GM19455 (cell line): ENCODE results near the gene CD2.

ENCODE experiments used
- ATAC-seq: cut with Tn5 transposase; IDR thresholded peaks from one replicate; pipeline ENCODE4 v1.9.1; 2021; ENCODE audit not compliant: unreplicated experiment

CD2 gene, protein sequence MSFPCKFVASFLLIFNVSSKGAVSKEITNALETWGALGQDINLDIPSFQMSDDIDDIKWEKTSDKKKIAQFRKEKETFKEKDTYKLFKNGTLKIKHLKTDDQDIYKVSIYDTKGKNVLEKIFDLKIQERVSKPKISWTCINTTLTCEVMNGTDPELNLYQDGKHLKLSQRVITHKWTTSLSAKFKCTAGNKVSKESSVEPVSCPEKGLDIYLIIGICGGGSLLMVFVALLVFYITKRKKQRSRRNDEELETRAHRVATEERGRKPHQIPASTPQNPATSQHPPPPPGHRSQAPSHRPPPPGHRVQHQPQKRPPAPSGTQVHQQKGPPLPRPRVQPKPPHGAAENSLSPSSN

DNA sequence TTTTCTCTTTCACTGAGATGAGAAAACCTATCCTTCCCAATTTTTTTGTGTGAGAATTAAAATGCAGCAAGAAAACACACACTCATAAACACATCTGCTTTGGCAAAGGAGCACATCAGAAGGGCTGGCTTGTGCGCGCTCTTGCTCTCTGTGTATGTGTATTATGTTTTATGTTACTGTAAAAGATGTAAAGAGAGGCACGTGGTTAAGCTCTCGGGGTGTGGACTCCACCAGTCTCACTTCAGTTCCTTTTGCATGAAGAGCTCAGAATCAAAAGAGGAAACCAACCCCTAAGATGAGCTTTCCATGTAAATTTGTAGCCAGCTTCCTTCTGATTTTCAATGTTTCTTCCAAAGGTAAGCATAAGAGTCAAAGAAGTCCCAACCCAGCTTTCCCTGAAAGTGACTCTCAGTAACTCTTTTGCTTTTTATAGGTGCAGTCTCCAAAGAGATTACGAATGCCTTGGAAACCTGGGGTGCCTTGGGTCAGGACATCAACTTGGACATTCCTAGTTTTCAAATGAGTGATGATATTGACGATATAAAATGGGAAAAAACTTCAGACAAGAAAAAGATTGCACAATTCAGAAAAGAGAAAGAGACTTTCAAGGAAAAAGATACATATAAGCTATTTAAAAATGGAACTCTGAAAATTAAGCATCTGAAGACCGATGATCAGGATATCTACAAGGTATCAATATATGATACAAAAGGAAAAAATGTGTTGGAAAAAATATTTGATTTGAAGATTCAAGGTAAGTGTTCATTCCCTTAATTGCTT lies at the start of gene CD2:
Gene CD2, plus strand, starts transcription at position 233 of the 780 bp plus-strand sequence. Its CDS starts 63 bp downstream, at position 296.
- ATAC-seq = no peak

DNA sequence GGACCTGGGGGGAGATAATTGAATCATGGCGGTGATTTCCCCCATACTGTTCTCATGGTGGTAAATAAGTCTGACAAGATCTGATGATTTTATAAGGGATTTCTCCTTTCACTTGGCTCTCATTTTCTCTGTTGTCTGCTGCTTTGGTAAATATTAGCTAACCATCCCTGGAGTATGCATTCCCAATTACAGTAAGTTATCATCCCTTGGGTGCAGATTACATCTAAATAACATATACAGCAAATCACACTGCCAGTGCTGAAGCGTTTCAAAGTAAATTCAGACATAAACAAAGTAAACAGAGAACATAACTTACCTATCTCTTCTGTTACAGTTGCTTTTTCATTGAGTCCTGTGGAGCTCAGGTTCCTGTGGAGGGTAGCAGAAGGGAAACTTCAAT lies 48.1 kb upstream of the CD2 start:
- ATAC-seq = no peak

DNA sequence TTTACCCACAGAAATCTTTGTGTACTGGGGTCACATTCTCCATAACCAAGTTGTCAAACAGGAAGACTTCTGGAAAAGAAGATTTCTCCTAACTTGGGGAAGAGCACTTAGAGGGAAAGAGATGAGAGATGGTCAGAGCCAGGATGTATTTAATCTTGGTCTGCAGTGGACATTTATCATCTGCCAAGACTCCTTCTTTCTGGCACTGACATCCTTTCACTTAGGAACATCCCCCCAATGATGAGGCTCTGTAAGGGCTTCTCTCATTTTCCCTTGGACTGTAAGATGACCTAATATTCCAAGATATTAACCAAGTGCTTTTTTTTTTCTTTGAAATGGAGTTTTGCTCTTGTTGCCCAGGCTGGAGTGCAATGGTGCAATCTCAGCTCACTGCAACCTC lies 47.4 kb upstream of the CD2 start:
- ATAC-seq = no peak

DNA sequence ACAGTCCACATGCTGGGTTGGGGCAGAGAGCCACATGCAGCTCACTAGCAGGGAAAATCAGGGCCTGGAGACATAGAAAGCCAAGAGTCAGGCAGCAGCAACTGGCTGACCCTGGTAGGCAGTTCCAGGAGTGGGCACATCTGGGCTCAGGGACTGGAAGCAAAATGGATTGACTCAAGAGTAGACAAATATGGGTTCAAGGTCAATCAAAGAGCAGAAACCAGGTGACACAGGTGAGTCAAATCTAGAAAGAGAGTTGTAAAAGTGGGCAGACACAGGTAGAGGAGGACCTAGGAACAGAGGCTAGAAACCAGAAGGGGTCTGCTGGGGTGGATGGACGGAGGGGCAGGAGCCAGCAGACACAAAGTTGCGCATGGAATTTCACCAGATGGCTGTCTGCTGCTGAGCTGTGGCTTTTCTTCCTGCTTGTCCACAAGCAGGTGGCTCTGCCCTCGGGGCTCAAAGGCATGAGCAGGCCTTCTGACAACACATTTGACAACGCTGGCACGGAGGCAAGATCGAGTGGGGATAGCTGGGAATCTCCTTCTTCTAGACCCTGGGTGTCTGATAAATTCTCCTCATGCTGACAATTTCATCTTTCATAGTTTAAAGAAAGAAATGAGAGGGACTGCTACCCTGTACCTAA lies 45.9 kb upstream of the CD2 start:
- no peak for ATAC-seq

DNA sequence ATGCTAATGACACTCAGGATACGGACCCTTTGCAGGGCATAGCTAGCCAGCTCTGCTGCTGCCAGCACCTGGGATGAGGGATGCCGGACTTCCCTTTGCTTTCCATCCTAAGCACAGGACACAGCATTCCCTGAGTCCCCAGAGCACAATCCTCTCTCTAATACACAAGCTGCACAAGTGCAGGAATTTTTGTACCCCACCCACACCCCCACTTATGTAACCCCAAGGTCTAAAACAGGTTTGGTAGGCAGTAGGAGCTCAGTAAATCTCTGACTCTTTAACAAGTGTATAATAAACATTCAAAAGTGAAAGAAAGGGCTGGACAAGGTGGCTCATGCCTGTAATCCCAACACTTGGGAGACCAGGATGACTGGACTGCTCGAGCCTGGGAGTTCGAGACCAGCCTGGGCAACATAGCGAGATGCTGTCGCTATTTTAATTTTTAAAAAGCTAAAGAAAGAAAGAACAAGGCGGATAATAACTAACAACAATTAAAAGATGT lies 44.5 kb upstream of the CD2 start:
- ATAC-seq = no peak

DNA sequence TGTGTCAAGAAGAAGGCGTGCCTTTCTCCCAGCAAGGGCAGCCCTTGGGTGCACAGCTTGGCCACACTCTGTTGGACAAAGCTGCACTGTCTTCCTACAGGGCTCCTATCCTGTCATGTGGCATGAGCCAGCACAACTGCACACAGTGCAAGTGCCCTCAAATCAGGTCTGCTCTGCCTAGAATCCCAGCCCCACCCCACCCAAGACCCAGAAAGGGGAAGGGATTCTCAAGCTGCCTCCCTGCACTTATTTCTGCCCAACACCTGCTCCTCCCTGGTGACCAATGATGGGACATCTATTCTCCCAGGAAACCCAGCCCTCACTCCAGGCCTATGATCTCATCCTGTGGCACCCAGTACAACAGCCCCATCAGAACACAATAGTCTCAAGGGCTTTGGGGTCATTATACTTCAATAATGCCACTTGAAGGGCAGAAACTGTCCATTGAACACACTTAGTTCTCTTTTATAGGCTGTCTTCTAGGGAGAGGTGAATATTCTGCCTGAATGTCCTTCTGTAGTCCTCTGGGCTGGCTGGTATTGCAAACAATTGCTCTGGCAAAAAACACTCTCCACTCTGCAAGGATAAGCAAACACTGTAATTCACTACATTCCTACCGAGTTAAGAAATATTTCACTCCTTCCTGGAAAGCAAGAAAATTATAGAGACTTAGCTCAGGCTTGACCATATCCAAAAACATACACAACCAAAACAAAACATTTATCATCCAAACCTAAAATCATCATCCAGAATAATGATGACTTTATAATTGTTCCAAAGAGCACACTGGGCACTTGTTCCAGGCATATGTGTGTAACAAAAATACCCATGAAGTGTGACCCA lies 43.6 kb upstream of the CD2 start:
- no peak for ATAC-seq

DNA sequence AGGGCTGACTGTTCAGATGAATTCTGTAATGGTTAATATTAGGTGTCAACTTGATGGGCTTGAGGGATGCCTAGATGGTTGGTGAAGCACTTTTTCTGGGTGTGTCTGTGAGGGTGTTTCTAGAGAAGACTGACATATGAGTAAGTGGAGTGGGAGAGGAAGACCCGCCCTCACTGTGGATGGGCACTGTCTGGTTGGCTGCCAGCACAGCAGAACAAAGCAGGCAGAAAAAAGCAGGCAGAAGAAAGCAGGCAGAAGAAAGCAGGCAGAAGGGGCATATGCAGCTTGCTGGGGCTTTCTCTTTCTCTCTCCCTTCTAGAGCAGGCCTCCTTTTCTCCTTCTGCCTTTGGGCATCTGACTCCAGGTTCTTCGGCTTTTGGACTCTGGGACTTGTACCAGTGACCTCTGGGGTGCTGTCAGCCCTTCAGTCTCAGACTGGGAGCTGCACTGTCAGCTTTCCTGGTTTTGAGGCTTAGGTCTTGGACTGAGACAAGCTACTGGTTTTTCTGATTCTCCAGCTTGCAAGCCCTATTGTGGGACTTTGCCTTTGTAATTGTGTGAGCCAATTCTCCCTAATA lies 42.9 kb upstream of the CD2 start:
- no peak for ATAC-seq

DNA sequence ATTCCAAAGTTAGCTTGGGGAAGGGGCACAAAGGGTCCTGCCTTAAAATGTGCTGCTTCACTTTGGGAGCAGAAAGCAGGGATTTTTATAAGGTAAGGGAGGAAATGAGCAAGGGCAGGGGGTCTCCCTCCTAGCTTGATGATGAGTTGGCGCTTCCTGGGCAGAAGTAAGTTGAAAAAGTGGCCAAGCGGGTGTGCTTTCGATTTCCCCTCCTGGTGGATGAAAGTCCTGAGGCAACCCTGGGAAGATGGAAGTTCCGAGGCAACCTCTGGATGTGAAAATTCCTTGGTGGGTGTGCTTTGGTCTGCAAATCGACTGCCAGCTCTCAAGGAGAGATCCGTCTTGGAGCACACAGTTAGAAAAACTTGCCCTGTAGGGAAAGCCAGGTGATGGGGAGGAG lies 41.7 kb upstream of the CD2 start:
- ATAC-seq = no peak

DNA sequence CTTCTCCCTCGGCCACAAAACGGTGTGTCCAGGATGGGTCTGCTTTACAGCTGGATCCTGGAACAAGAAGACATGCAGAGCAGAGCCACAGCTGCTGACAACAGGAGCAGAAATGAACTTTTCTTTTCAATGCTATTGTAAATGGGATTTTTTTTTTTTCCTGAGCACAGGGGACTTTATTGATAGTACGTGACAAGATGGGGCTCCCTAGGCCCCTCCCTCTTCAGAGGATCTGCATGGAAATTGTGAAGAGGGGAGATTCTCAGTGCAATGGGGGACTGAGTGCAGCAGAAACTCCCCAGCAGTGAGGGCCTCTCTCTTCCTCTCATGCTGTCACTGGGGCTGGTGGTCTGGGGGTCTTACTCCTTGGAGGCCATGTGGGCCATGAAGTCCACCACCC lies 40.8 kb upstream of the CD2 start:
- no peak for ATAC-seq

DNA sequence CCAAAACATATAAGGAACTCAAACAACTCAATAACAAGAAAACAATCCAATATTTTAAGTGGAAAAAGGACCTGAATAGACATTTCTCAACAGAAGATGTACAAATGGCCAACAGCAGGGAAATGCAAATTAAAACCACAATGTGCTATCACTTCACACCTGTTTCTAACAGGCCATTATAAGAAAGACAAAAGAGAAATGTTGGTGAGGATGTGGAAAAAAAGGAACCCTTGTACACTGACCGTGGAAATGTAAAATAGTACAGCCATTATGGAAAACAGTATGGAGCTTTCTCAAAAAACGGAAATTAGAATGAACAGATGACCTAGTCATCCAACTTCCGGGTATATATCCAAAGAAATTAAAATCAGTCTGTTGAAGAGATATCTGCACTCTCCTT lies 37.8 kb upstream of the CD2 start:
- ATAC-seq = no peak

DNA sequence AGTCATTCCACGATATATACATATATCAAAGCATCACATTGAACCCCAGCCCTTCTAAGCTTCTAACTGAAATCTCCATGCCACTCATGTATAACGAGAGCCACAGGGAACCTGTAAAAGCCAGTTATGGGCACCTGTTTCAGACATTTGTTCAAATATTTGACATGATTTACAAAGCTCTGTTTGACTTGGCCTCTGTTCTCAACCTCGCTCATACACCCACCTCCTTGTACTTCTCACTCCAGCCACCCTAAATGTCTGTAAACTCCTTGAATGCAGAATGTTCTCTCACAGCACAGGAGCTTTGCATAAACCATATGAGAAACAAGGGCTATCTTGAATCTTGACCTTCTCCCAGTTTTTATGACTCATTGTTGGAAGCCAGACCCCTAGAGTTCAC lies 36.9 kb upstream of the CD2 start:
- no peak for ATAC-seq

DNA sequence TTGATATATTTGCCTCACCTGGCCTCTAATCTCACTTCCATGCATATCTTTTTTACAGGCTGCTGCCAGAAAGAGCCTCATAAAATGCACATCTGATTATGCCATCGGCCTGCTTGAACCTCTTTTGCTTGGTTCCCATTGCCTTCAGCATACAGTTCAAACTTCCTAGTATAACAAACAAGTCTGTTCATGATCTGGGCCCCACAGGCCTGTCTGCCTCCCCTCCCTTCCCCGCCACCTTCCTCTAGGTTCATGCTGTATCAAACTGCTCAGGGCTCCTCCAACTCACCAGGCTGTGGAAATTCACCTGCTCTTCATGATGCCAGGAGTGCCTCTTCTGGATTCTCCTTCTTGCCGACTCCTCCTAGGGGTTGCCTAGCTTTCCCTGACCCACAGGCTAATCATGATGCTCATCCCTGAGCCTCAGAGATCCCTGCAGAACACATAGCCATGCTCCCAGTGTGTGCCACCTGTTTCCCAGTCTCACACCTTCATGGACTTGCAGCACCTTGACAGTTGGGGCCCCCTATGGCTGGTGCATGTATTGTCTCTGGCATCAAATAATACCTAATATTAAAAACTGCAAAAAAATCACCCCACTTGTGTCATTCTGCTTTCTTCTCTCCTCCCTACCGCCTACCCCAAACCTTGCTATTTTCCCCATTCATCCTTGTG lies 33.7 kb upstream of the CD2 start:
- ATAC-seq = no peak

DNA sequence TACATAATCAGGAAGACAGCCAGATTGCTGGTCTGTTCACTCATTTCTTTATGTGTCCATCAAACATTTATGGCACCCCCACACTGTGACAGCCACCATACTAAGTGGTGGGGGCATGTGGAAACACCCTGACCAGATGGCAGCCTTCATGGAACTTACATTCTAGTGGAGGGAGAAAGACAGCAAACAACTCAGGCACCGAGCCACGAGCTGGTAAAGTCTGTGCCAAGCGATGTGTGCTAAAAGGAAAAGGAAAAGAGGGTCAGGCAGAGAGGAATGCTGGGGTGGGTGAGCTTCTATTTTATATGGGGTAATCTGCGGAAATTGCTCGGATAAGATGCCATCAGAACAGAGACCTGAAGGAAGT lies 33.2 kb upstream of the CD2 start:
- no peak for ATAC-seq

DNA sequence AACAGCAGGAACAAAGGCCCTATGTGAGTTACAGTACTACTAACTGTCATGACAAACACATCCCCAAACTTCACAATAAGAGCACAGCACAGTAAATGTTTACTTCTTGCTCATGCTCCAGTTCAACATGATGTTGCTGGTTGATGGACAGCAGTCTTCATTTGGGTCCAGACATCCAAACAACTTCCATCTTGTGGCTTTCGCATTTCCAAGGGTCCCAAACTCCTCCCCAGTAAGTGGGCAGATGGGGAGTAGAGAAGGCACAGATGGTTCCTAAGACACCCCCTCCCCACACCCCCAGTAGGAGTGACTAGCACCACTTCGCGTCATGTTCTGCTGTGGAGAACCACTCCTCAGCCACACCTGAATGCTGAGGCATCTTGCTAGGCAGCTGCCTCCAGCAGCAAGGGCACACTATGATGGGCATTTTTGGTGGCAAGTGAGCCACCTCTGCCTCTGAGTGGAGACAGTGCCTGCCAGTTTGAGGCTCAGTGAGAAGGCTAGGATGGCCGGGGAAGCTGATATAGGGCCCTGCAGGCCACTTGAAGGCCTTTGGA lies 32.7 kb upstream of the CD2 start:
- no peak for ATAC-seq

DNA sequence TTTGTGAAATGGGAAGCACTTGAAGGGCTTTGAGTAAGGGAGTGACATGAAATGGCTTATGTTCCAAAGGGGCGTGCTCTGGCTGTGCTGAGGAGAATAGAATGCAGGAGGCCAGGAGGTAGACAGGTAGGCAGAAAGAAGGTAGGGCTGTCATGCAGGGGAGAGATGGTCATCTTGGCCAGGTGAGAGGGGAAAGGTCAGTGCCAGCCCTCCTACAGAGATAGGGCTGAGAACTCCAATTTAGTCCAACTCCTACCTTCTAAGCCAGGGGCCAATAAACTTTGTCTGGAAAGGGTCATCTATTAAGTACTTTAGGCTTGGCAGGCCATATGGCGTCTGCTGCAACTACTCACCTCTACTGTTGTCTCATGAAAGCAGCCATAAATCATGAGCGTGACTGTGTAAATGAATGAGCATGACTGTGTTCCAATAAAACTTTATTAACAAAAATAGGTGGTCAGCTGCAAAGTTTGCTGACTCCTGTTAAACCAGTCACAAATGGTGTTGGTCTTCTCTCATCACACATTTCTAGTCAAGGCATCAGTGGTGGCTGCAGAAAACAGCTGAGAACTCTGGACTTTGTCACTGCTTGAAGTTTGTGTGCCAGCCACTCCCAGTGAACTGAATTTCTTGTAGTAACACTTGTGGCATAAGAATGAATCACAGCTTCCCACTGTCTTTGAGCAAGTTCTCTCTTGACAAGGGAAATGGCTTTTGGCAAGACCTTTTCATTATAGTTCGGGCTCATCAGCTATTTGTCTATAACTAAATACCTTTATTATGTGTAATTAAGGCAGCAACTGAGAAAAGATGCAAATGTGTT lies 32.0 kb upstream of the CD2 start:
- no peak for ATAC-seq

DNA sequence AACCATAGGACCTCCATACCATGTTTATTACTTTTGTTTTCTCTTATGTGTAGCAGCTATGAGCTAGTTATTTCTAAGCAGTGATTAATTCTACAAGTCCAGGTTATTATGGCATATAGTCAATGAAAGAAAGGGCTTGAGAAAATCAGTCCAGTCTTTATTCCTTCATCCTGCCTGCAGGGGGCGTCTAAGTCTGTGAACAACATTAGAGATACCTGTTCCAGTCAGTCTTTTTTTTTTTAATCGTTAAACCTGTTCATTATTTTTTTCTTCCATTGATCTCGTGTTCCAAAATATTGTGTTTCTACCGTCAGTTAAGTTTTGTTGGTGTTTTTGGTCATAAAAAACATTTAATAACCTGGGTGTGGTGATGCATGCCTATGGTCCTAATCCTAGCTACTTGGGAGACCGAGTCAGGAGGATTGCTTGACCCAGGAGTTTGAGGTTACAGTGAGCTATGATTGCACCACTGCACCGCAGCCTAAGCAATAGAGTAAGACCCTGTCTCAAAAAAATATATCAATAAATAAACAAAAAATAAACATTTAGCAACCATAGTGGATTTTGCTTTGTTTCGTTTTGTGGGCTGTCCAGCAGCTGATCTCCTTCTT lies 29.4 kb upstream of the CD2 start:
- no peak for ATAC-seq

DNA sequence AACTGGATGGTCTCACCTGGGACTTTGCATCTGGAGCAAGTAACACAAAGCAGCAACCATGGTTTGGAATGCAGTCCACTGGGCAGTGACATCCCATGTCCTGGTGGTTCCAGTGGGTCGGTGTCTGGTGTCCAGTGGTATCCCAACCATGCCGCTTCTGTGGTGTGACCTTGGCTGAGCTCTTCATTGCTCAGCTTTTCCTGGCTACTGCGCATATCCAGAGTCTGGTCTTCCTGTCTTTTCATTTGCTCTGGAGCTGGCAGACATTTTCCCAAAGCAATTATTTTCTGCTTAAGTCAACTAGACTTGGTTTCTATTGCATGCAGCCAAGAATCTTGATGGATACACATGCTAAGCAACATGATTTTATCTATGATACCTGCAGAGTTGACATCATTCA lies 28.4 kb upstream of the CD2 start:
- ATAC-seq = no peak
